NCI-H524 (cell line): ENCODE data around the gene HOXA3.

Experiments
- DNase-seq, 2 experiments: peaks; one replicate each; lab custom pipeline; 2025; lab: John Stamatoyannopoulos, UW

Gene HOXA3

GRCh38 chr7:27178366-27178765 is 26.0 kb upstream of the HOXA3 start:
- DNase-seq = no peak

- peak in 1 of 2 experiments; percentile 20 for DNase-seq
Observed at GRCh38 chr7:27177795-27178320, 25.5 kb upstream of the HOXA3 start.

DNA sequence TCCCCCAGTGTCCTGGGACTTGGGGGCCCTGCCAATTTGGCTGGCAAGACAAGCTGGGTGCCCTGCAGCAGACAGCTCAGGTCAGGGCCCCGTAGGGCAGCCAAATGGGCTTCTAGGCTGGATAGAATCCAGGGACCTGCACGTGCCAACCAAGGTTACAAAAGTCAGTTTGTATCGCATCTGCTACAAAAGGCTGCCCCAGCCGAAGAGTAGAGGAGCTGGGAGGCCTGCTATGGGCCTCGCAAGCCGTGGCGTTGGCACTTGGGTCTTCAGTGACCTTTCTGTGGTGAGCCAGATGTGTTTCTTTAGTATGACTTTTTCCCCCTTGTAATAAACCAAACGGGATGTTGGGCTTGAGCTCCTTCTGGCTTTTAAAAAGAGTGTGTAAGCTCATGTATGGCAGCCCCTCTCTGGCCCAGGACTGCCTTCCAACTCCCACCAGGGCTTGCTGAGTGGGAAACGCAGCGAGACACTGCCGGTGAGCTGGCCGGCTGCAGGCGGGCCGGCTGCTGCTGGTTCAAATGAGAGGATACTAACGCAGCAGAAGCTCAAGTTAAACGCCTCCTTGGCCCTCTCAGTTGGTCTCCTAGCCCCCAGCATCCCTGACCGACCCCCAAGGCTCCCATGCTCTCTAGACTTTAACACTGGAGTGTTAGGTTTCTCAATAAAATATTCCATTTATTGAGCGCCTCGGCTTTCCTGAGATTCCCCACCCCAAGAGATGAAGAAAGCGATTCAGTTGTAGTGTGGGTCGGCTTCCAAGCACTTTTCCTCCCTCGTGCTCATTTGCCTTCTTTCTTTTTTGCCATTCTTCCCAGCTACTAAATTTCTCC is 24.8 kb upstream of the HOXA3 start:
- no peak for DNase-seq

GRCh38 chr7:27176524-27176845 is 24.1 kb upstream of the HOXA3 start:
- no peak for DNase-seq

DNA sequence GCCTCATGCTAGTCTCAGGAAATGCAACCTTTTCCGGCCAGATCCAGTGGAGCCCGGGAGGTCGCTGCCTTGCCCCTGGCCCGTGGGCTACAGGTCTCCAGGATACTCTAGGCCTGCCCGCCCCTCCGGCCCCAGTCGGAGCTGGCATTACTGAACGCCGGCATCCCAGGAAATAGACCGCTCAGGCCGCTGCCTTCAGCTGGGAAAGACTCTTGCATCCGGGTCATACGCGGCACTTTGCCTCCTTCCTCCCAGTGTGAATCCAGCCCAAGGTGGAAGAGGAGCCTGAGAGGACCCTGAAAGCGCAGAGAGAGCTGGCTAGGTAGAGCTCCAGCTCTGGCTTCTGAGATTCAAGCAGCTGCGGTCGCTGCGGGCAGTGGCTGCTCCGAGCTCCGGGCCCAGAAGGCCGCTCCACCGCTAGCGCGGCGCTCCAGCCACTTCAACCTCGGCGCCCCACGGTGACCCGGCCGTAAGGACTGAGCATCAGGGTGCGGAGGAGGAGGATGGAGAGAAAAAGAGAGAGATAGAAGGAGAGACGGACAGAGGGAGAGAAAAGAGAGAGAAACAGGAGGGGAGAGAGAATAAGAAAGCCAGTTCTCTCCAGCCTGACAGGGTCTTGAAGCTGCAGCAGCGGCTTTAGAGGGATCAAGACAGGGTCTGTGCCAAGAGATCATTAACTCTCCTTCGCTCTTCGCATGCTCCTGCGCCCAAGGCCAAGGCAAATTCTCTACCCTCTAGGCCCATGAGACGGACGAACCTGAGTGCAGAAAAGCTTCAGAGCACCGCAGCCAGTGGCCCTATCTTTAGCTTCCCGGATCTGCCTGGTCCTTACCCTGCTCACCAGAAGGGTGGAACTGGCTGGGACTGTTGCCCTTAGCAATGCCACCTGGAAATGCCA is 23.5 kb upstream of the HOXA3 start:
- no peak for DNase-seq

- no peak for DNase-seq
Observed at GRCh38 chr7:27174874-27175625, 22.7 kb upstream of the HOXA3 start.

DNA sequence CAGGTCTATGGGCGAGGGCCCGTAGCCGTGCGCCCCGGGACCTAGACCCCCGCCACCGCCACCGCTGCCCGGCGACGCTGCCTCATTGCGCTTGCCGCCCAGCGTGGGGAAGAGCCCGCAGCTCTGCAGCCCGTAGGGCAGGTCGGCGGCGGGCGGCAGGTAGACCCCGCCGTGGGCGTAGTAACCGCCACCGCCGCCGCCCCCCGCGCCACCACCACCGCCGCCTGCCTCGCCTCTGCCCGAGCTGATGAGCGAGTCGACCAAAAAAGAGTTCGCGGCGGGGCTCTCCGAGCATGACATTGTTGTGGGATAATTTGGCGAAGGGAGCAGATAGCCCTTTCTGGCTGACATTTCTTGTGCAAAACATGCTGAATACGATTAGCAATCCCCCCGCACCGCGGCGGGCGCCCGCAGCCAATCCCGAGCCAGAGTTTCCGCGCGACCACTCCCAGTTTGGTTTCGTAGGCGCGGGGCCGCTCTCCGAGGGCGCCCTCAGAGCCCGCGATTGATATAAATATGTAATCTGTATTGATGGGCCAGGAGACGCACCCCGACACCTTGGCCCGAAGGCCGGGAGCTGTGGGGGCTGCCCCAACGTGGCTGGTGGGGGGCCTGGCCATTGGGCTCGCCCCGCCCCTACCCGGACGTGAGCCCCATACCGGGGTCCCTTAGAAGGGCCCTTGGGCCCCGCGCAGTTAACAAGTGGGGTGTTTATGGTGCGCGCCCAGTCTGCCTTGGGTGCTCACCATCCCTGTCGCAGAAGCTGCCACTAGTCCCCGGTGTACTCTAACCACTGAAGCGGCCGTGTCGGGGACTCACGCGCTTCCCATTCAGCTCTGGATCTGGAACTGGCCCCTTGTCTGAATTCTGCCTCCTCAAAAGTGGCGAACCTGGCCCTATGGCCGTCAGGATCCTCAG is 21.8 kb upstream of the HOXA3 start, which contains the start of gene HOXA10:
Gene HOXA10, minus strand, starts transcription at position 365 of the 918 bp plus-strand sequence. Its CDS starts 14 bp downstream, at position 351.
- peak; percentile 20 to 49 for DNase-seq

GRCh38 chr7:27173511-27173955 is 21.1 kb upstream of the HOXA3 start:
- DNase-seq = peak in 1 of 2 experiments; percentile 34

GRCh38 chr7:27172823-27173510 is 20.6 kb upstream of the HOXA3 start:
- DNase-seq = peak; percentile 30 to 50

DNA sequence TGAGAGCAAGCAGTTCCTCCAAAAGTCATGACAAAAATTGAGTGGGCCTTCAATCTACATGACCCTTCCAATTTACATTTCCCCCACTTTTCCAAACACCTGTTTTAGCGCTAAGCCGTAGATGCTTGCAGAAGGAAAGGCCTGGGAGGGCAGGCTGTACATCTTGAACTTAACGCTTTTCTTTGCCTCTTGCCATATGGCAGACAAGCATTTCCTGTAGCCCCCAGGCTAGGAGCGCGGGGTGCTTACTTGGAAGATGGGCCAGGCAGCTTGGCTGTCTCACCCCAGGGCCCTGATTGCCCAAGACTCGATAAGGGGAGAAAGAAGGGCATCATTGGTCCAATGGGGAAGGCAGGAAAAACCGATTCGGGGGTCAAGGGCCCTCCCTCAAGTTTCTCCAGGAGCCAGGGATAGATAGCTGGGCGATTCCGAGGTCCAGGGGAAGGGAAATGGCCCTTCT is 20.0 kb upstream of the HOXA3 start:
- DNase-seq = peak; percentile 46 to 71

GRCh38 chr7:27171637-27172314 is 19.4 kb upstream of the HOXA3 start:
- DNase-seq = peak in 1 of 2 experiments; percentile 54

DNA sequence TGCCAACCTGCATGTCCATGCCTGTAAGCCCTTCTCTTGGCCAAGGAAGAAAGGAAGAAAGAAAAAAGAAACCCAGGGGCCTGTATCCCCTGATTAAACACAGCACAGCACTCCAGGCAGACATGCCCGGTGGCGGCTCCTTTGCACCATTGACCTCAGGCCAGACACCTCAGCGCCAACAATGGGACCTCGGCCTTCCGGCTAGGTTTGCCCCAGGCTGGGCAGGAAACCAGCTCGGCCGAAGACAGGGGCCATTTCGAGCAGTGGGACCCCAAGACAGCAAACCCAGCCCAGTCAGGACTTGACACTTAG is 18.9 kb upstream of the HOXA3 start:
- DNase-seq = no peak

DNA sequence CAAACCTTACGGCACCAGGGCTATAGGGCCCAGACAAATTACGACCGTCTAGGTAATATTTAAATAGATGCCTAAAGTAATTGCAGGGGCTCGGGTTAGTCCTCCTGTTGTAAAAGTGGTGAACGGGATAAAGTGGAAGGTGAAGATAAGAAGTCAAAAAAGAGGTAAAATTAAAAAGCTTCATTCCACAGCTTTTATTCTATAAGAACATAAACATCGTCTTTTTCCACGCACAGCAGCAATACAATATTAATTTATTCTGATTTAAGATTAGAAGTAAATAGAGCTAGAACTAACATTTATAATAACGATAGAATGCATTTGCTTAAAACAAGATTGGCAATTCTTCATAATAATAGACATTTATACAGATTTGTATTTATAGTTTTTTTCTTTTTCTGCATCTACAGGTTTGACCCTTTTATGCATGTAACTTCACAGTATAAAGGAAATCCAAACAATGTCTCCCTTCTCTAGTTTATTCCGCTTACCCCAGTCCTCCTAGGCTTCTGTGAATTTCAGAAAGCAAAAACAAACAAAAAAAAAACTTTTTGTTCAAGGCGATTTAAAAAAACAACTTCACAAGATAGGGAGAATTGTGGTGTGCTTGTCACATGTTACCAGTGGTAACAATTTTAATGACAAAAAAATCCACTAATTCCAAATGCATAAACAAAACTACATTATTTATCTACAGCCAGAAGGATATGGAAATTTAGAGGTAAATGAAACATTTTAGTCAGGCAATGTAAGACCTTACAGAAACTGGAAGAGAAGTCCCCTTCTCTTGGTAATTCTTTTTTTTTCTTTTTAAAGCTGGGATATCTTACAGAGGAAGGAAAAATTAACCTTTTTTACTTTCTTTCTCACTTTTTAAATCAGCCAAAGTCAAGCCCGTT is 18.3 kb upstream of the HOXA3 start:
- DNase-seq = no peak

- DNase-seq = peak; percentile 15 to 63
Observed at GRCh38 chr7:27169658-27170425, 17.5 kb upstream of the HOXA3 start.

DNA sequence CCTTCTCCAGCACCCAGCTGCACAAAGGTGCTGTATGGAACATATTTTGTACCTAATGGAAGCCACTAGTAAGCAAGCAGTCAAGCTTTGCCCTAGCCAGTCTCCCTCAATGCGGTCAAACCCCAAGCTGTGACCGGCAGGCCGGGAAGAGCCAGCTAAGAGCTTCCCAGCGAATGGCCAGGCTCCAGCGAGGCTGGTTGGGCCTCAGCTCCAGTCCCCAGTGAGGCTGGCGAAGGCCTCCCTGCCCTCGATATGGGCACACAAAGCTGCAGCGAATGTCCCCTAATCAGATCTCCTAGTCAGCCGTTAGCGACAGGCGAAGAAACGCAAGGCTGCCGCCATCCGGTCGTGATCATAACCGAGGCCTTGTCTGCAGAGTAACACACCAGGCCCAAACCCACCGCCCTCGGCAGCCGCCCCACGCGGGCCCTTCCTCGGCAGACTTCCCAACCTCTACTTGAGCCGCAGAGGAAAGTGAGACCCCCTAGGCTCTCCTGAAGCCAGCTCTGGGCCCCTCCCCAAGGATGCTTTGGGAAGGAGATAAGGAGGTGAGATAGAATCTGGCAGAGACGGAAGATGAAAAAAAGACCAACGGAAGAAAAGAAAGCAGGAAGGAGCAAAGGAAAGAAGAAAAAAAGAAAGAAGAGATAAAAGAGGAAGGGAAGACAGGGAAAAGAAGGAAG is 16.0 kb upstream of the HOXA3 start:
- peak; percentile 51 to 84 for DNase-seq

DNA sequence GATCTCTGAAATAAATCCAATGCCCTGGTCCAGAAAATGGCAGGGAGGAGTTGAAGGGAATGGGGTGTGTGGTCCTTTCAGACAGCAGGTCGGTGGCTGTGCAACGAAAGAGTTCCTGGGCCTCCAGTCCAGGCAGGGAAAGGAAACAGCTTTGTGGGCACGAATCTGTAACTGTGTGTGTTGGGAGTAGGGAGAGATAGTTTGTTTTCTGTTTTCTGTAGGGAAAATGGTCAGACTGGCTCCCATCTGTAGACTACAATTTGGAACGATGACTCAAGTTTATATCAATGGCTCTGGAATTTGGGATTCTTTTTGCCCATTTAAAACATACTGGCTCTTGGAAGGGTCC is 15.5 kb upstream of the HOXA3 start:
- DNase-seq = no peak
